ENCODE results near the gene BRAT1.

DNA sequence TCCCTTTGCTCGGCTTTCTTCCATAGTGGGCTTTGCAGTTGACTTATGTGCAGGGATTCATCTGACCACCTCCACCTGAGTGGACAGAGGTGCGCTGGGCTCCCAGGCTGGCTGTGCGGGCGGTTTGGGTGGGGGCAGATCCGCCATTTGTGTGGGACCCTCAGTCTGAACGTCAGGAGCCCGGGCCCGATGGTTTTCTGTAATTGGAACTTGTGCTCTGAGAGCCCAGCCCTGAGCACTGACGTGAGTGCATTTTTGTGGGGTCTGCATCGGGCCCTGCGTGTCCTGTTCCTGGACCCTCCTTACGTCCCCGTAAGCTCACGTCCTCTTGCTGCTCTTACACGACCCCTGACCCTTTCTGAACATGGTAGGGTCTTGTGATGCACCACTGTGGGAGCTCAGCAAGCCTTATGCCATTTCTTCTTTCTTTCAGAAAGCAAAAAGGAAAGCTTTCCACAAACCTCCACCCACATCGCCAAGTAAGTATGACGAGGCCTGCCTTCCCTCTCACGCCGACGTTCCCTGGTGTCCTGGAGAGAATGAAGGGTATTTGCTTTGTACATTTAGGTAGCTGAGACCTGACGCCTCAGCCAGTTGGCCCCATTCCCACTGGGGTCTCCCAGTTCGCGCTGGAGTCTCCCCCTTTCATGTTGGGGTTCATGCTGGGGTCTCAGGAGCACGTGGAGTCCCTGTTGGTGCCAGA lies 13.3 kb upstream of the BRAT1 start:
- TF ChIP-seq, protein P1, sequence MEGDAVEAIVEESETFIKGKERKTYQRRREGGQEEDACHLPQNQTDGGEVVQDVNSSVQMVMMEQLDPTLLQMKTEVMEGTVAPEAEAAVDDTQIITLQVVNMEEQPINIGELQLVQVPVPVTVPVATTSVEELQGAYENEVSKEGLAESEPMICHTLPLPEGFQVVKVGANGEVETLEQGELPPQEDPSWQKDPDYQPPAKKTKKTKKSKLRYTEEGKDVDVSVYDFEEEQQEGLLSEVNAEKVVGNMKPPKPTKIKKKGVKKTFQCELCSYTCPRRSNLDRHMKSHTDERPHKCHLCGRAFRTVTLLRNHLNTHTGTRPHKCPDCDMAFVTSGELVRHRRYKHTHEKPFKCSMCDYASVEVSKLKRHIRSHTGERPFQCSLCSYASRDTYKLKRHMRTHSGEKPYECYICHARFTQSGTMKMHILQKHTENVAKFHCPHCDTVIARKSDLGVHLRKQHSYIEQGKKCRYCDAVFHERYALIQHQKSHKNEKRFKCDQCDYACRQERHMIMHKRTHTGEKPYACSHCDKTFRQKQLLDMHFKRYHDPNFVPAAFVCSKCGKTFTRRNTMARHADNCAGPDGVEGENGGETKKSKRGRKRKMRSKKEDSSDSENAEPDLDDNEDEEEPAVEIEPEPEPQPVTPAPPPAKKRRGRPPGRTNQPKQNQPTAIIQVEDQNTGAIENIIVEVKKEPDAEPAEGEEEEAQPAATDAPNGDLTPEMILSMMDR (conservative IDR thresholded peaks at IDR 0.05), result no peak
- TF ChIP-seq ZFX (IDR thresholded peaks at IDR 0.05), result no peak
